ENCODE measurements around the gene SPAG8.

DNA sequence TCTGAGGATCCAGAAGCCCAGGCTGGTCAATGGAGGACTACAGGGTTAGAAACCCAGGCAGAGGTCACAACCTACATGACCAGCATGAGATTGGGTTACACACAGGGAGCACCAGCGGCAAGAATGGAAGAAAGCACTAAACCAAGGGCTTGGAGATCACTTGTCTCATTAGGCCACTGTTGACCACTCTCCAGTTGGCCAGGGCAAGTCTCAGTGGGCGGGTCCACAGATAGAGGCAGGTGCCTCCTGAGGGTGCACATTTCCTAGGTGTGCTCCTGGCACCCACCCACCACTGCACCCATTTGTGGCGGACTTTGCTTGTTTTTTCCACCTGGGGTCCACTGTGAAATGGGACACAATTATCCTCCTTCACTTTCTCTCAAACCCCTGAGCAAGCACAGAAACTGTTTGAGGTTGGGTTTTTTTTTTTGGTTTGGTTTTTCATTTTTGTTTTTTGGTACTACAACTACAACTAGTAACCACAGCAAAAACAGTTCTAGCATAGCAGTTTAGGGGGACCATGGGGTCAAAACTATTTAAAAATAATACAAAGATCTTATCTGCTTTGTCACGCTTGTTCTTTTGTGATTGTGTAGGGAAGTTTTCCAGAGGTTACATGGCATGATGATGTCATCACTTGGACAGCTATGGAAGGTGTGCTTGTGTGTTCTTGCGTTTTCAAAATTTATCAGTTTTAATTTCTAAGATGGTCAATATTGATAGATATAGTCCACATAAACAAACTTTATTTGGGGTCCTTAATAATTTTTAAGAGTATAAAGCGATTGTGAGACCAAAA, 14.6 kb downstream of the SPAG8 start:
- TF ChIP-seq CTCF (IDR thresholded peaks at IDR 0.05) (no peak), EZH2 (IDR thresholded peaks at IDR 0.05; ENCODE audit: borderline replicate concordance, insufficient read depth, low read depth, low read length, poor library complexity, severe bottlenecking) (no peak)

All from B cell (primary cell).